ENCODE measurements around the gene TAF1D. TPM values are rescaled to one million over a fixed set of nuclear protein-coding genes. Genes with fewer than 3 reads are reported as not detected.

Gene TAF1D
- total RNA-seq, 4 donors from 2014 or later = 106 to 281 (median 127) TPM

DNA sequence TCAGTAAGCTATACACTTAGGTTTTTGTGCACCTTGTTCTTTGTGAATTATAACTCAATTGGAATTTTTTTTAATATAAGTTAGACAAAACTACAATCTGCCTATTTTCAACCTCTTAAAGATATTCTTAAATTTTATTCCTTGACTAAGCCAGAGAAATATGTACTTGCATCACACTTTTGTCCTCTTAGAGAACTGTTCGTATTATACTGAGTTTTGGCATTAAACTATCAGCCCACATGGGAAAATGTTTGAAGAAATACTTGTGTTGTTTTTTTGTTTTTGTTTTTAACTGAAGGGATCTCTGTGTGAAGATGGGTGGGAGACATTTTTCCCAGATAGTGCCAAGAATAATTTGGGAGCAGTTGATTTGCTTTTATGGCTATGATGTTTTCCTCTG lies 54.5 kb downstream of the TAF1D start:
- DNase-seq (ENCODE audit: low spot score) = no peak
- ATAC-seq (ENCODE audit: low FRiP score) = peak; percentile 68
- TF ChIP-seq, protein P1, sequence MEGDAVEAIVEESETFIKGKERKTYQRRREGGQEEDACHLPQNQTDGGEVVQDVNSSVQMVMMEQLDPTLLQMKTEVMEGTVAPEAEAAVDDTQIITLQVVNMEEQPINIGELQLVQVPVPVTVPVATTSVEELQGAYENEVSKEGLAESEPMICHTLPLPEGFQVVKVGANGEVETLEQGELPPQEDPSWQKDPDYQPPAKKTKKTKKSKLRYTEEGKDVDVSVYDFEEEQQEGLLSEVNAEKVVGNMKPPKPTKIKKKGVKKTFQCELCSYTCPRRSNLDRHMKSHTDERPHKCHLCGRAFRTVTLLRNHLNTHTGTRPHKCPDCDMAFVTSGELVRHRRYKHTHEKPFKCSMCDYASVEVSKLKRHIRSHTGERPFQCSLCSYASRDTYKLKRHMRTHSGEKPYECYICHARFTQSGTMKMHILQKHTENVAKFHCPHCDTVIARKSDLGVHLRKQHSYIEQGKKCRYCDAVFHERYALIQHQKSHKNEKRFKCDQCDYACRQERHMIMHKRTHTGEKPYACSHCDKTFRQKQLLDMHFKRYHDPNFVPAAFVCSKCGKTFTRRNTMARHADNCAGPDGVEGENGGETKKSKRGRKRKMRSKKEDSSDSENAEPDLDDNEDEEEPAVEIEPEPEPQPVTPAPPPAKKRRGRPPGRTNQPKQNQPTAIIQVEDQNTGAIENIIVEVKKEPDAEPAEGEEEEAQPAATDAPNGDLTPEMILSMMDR (IDR thresholded peaks at IDR 0.05) = no peak

DNA sequence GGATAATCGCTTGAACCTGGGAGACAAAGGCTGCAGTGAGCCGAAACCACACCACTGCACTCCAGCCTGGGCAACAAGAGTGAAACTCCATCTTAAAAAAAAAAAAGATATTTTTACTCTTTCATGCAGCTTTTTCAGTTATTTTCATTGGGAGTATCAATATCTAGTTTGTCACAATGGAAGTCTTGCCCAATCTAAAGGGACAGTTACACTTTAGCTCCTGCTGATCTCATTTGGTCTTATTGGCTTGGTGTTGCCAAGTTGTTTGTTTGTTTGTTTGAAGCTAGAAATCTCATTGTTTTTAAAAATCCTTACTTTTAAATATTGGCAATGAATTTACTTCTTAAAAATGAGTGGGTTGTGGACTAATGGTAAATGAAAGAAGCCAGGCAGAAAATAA lies 55.1 kb downstream of the TAF1D start:
- no peak for ATAC-seq (ENCODE audit: low FRiP score)
- no peak for DNase-seq (ENCODE audit: low spot score)
- TF ChIP-seq, protein P1 (IDR thresholded peaks at IDR 0.05) = no peak

Small RNA genes lying within 50 kb of the gene (small RNA-seq; reads per million reads assigned to genes)
- gene RF00019 = not detected
- gene RF00493 = 43.3 reads per million, percentile 95 among the genes with 10 or more reads in this experiment
- not detected for gene SCARNA9
- gene SNORA1 = not detected
- not detected for gene SNORA18
- not detected for gene SNORA25
- gene SNORA32 = not detected
- not detected for gene SNORA40
- gene SNORA8 = not detected
- gene SNORD5 = not detected
- gene SNORD6 = 1,735 reads per million, percentile 99 among the genes with 10 or more reads in this experiment

Other genes with a start within 250 kb of the TAF1D start
- 10 to 100 TPM in 3 of 4 donors, 1 to 10 TPM in 1; 8.5 to 30.1 (median 20.9) TPM for gene SMCO4, start 198.1 kb downstream of the TAF1D start, total RNA-seq
- gene CEP295, start 79.8 kb downstream of the TAF1D start, total RNA-seq = 10 to 100 TPM in 3 of 4 donors, 1 to 10 TPM in 1; 7.3 to 21.0 (median 12.4) TPM
- gene C11orf54, start 177 bp upstream of the TAF1D start, total RNA-seq = 10 to 100 TPM; 17.3 to 50.8 (median 41.5) TPM
- gene MED17, start 42.8 kb upstream of the TAF1D start, total RNA-seq = 10 to 100 TPM; 18.1 to 40.6 (median 21.5) TPM
- under 1 TPM in 1 of 4 donors, not detected in 3; 0.79 TPM for gene VSTM5, start 109.1 kb upstream of the TAF1D start, total RNA-seq

All from omental fat pad (tissue), 4 donors.